Mesenchymal stem cell (in vitro differentiated cells and primary cell): ENCODE measurements around the gene CACNG6.
A peak's percentile ranks its signal among the peaks of the same experiment; 100 is the strongest.

Experiments used
- DNase-seq: peaks from one replicate; pipeline ENCODE4 v3.0.0-alpha.2; 2013
- H2AFZ ChIP-seq: one replicate; pipeline ENCODE4 v1.6.1; 2013; ENCODE audit warnings: low read depth, mild to moderate bottlenecking, control low read depth, inconsistent platforms, low read length, moderate library complexity
- H2AK5ac ChIP-seq: 2 replicates; pipeline ENCODE4 v1.6.1; 2013; ENCODE audit warnings: low read length, moderate library complexity, mild to moderate bottlenecking, inconsistent platforms; ENCODE audit not compliant: severe bottlenecking
- H2BK120ac ChIP-seq: one replicate; pipeline ENCODE4 v1.6.1; 2013; ENCODE audit warnings: low read depth, mild to moderate bottlenecking, inconsistent platforms, low read length, moderate library complexity
- H2BK12ac ChIP-seq, 2 experiments: one replicate each; pipeline ENCODE4 v1.6.1; 2013; ENCODE audit warnings: inconsistent platforms in 2 of 2, low read length in 2 of 2, mild to moderate bottlenecking in 2 of 2, moderate library complexity in 2 of 2, control low read depth in 1 of 2
- H2BK15ac ChIP-seq: one replicate; pipeline ENCODE4 v1.6.1; 2013; ENCODE audit warnings: mild to moderate bottlenecking, low read depth, inconsistent platforms; ENCODE audit not compliant: poor library complexity, severe bottlenecking
- H2BK5ac ChIP-seq: 2 replicates; pipeline ENCODE4 v1.6.1; 2013; ENCODE audit warnings: low read depth, mild to moderate bottlenecking, low read length, control low read depth, inconsistent platforms; ENCODE audit not compliant: poor library complexity, severe bottlenecking
- H3K14ac ChIP-seq, 2 experiments: one replicate each; pipeline ENCODE4 v1.6.1; 2013; ENCODE audit warnings: inconsistent platforms in 2 of 2, low read length in 2 of 2, control low read depth in 1 of 2, mild to moderate bottlenecking in 1 of 2, moderate library complexity in 1 of 2
- H3K18ac ChIP-seq, 2 experiments: one replicate each; pipeline ENCODE4 v1.6.1; 2013; ENCODE audit warnings: inconsistent platforms in 2 of 2, low read length in 2 of 2, control low read depth in 1 of 2, low read depth in 1 of 2, mild to moderate bottlenecking in 1 of 2
- H3K23ac ChIP-seq, 2 experiments: one replicate each; pipeline ENCODE4 v1.6.1; 2013; ENCODE audit warnings: inconsistent platforms in 2 of 2, low read length in 2 of 2, mild to moderate bottlenecking in 2 of 2, moderate library complexity in 2 of 2, control low read depth in 1 of 2
- H3K27ac ChIP-seq: 2 replicates; pipeline ENCODE4 v1.5.1; 2013; ENCODE audit warnings: mild to moderate bottlenecking, moderate library complexity, low read length, control low read depth, inconsistent platforms; ENCODE audit not compliant: poor library complexity, severe bottlenecking
- H3K27me3 ChIP-seq, 2 experiments: 2 replicates each; pipeline versions ENCODE4 v1.6.1 to v1.7.0; 2013; ENCODE audit warnings: low read length in 2 of 2, mild to moderate bottlenecking in 2 of 2, moderate library complexity in 2 of 2, control low read depth in 1 of 2, inconsistent platforms in 1 of 2; ENCODE audit not compliant: control insufficient read depth in 1 of 2, insufficient read depth in 1 of 2
- H3K36me3 ChIP-seq, 2 experiments: 2 replicates each; pipeline versions ENCODE4 v1.6.1 to v1.7.0; 2013; ENCODE audit warnings: low read length in 2 of 2, control low read depth in 1 of 2, inconsistent platforms in 1 of 2, low read depth in 1 of 2, mild to moderate bottlenecking in 1 of 2; ENCODE audit not compliant: insufficient read depth in 2 of 2, control insufficient read depth in 1 of 2
- H3K4ac ChIP-seq, 2 experiments: one replicate each; pipeline ENCODE4 v1.6.1; 2013; ENCODE audit warnings: inconsistent platforms in 2 of 2, low read length in 2 of 2, mild to moderate bottlenecking in 2 of 2, moderate library complexity in 2 of 2, control low read depth in 1 of 2, low read depth in 1 of 2
- H3K4me1 ChIP-seq: 2 replicates; pipeline ENCODE4 v1.6.1; 2013; ENCODE audit warnings: low read depth, low read length, control low read depth; ENCODE audit not compliant: control insufficient read depth, insufficient read depth
- H3K4me2 ChIP-seq: 2 replicates; pipeline ENCODE4 v1.6.1; 2013; ENCODE audit warnings: low read length, mild to moderate bottlenecking, inconsistent platforms; ENCODE audit not compliant: poor library complexity, severe bottlenecking
- H3K4me3 ChIP-seq, 2 experiments: 2 replicates each; pipeline versions ENCODE4 v1.5.1 to v1.7.0; 2013; ENCODE audit warnings: low read length in 2 of 2, mild to moderate bottlenecking in 2 of 2, control low read depth in 1 of 2, low read depth in 1 of 2; ENCODE audit not compliant: insufficient read depth in 1 of 2
- H3K79me1 ChIP-seq: replicated peaks from 2 replicates; pipeline ENCODE4 v1.6.1; 2013; ENCODE audit warnings: mild to moderate bottlenecking, control low read depth, low read length, inconsistent platforms; ENCODE audit not compliant: poor library complexity, severe bottlenecking
- H3K9ac ChIP-seq: 2 replicates; pipeline ENCODE4 v1.7.0; 2013; ENCODE audit warnings: mild to moderate bottlenecking, low read length, moderate library complexity
- H3K9me3 ChIP-seq: 2 replicates; pipeline ENCODE4 v1.7.0; 2013; ENCODE audit warnings: mild to moderate bottlenecking, low read length; ENCODE audit not compliant: control insufficient read depth
- H4K8ac ChIP-seq: one replicate; pipeline ENCODE4 v1.6.1; 2013; ENCODE audit warnings: inconsistent platforms, mild to moderate bottlenecking, low read length, moderate library complexity
- H4K91ac ChIP-seq: one replicate; pipeline ENCODE4 v1.6.1; 2013; ENCODE audit warnings: mild to moderate bottlenecking, low read length, inconsistent platforms
- WGBS: methylation state at CpG from one replicate; pipeline ENCODE4 v1.1.7; 2013; ENCODE audit warnings: mixed read lengths; 5-methylcytosine and 5-hydroxymethylcytosine counted together

Gene CACNG6

GRCh38 chr19:53966931-53967330 is 24.5 kb upstream of the CACNG6 start:
- Histone ChIP-seq H3K18ac (no peak overlapping the region), H4K91ac (no peak overlapping the region), H3K4me2 (no peak overlapping the region), H3K23ac (no peak overlapping the region), H3K4me1 (peaks cover 2% of the 10 kb centered on the region), H2BK5ac (no peak overlapping the region), H2AFZ (no peak overlapping the region), H2BK12ac (no peak overlapping the region), H3K36me3 (no peaks in the 10 kb centered on the region), H3K27ac (no peak overlapping the region), H3K27me3 (peaks cover 29 to 45% of the 10 kb centered on the region in 2 experiments), H2BK120ac (no peak overlapping the region), H2BK15ac (no peak overlapping the region), H3K4ac (no peak overlapping the region), H3K9ac (no peak overlapping the region), H3K4me3 (no peak overlapping the region), H3K79me1 (no peaks in the 10 kb centered on the region), H4K8ac (no peak overlapping the region), H3K14ac (no peak overlapping the region), H2AK5ac (no peak overlapping the region), H3K9me3 (no peaks in the 10 kb centered on the region)
- 75% methylated on average over 7 of the region's 7 CpGs for WGBS
- no peak for DNase-seq

DNA sequence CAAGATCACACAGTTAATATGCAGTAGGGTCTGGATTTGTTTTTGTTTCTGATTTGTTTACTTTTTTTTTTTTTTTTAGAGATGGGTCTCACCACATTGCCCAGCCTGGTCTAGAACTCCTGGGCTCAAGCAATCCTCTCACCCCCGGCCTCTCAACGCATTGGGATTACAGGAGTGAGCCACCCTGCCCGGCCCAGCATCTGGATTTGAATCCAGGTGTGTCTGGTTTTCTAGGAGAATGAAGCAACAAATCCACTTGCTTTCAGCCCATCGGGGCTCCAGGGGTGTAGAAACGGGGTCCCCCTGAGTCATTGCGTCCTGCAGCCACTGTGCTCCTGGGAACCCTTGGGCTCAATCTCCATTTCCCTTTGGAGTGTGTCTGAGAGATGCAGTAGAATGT is 22.1 kb upstream of the CACNG6 start:
- Histone ChIP-seq H3K4me1 (no peaks in the 10 kb centered on the region), H4K91ac (no peak overlapping the region), H3K4ac (no peak overlapping the region), H4K8ac (no peak overlapping the region), H2BK120ac (no peak overlapping the region), H3K9ac (no peak overlapping the region), H3K27me3 (peaks cover 11 to 43% of the 10 kb centered on the region in 2 experiments), H3K27ac (no peak overlapping the region), H2BK15ac (no peak overlapping the region), H3K36me3 (no peaks in the 10 kb centered on the region), H2AK5ac (no peak overlapping the region), H3K79me1 (no peaks in the 10 kb centered on the region), H2AFZ (no peak overlapping the region), H3K14ac (no peak overlapping the region), H3K4me2 (no peak overlapping the region), H3K23ac (no peak overlapping the region), H3K9me3 (no peaks in the 10 kb centered on the region), H3K4me3 (no peak overlapping the region), H2BK5ac (no peak overlapping the region), H2BK12ac (no peak overlapping the region), H3K18ac (no peak overlapping the region)
- no peak for DNase-seq
- 88% methylated on average over 6 of the region's 6 CpGs for WGBS

DNA sequence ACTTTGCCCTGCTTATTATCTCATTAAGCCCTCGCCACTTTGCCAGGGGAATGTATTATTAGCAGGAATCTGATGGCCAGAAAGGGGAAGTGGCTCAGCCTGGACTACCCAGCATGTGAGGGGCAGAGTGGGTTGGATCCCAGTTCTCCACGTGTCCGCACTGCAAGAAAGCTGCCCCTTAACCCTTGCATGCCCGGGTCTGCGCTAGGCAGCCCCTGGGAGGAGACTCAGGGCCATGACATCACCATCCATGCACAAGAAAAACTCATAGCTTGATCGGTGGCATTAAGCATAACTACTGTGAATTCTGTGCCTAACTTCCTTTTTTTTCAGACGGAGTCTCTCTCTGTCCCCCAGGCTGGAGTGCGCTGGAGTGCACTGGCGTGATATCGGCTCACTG is 19.8 kb upstream of the CACNG6 start:
- Histone ChIP-seq H3K9me3 (no peaks in the 10 kb centered on the region), H4K8ac (no peak overlapping the region), H3K14ac (no peak overlapping the region), H2AK5ac (no peak overlapping the region), H3K27me3 (peaks cover 0 to 32% of the 10 kb centered on the region in 2 experiments), H3K36me3 (no peaks in the 10 kb centered on the region), H2BK5ac (no peak overlapping the region), H2BK12ac (no peak overlapping the region), H2BK120ac (no peak overlapping the region), H3K9ac (no peak overlapping the region), H2BK15ac (no peak overlapping the region), H3K18ac (no peak overlapping the region), H3K27ac (no peak overlapping the region), H3K23ac (no peak overlapping the region), H3K4me1 (no peaks in the 10 kb centered on the region), H3K4me3 (no peak overlapping the region), H3K79me1 (no peaks in the 10 kb centered on the region), H3K4me2 (no peak overlapping the region), H4K91ac (no peak overlapping the region), H3K4ac (no peak overlapping the region), H2AFZ (no peak overlapping the region)
- no peak for DNase-seq
- WGBS: 81% methylated on average over 10 of the region's 10 CpGs

DNA sequence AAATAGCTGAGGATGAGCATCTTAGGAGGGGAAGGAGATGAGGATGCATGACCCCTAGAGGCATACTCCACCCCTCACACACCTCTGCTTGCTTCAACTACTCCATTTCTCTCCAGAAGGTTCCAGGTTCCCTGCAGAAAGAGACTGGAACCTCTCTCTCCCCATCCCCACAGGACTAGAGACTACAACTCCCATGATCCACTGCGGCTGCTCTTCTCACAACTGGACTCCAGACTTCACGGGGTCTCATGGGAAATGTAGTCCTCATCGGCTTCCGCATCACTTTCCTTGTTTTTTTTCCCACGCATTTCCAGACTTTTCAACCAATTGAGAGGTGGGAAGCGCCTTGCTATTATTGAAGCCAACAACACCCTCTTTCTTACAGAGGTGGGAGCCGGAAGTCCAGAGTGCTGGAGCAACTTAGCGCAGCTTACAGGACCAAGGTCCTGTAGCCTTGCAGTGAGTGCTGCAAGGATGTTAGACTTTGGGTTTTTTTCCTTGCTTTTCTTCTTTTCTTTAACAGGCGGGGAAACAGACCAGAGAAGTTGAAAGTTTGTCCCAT is 13.9 kb upstream of the CACNG6 start:
- 1% methylated on average over 8 of the region's 9 CpGs for WGBS
- H3K36me3 ChIP-seq: no peaks in the 10 kb centered on the region
- H3K9me3 ChIP-seq: no peaks in the 10 kb centered on the region
- H3K14ac ChIP-seq: no peak overlapping the region
- no peak overlapping the region for H4K91ac ChIP-seq
- H2BK15ac ChIP-seq: no peak overlapping the region
- H3K9ac ChIP-seq: no peak overlapping the region
- no peak overlapping the region for H2BK5ac ChIP-seq
- H2BK120ac ChIP-seq: no peak overlapping the region
- H3K4me3 ChIP-seq: peak overlapping the region in 1 of 2 experiments; percentile 68
- H3K27me3 ChIP-seq: peaks cover 50 to 60% of the 10 kb centered on the region in 2 experiments
- no peak overlapping the region for H2BK12ac ChIP-seq
- peak; percentile 88 for DNase-seq
- H3K4me1 ChIP-seq: peaks cover 18% of the 10 kb centered on the region
- H3K79me1 ChIP-seq: no peaks in the 10 kb centered on the region
- H3K4ac ChIP-seq: no peak overlapping the region
- no peak overlapping the region for H3K23ac ChIP-seq
- no peak overlapping the region for H2AFZ ChIP-seq
- H3K27ac ChIP-seq: no peak overlapping the region
- no peak overlapping the region for H3K18ac ChIP-seq
- H2AK5ac ChIP-seq: no peak overlapping the region
- H3K4me2 ChIP-seq: no peak overlapping the region
- H4K8ac ChIP-seq: peak overlapping the region; percentile 57
